T follicular helper cell (primary cell): Measurements from ENCODE around the gene C10orf90.

Experiments used
- DNase-seq: peaks from one replicate; pipeline ENCODE4 v3.0.0-alpha.2; 2020; ENCODE audit warnings: low read depth

Gene C10orf90

DNA sequence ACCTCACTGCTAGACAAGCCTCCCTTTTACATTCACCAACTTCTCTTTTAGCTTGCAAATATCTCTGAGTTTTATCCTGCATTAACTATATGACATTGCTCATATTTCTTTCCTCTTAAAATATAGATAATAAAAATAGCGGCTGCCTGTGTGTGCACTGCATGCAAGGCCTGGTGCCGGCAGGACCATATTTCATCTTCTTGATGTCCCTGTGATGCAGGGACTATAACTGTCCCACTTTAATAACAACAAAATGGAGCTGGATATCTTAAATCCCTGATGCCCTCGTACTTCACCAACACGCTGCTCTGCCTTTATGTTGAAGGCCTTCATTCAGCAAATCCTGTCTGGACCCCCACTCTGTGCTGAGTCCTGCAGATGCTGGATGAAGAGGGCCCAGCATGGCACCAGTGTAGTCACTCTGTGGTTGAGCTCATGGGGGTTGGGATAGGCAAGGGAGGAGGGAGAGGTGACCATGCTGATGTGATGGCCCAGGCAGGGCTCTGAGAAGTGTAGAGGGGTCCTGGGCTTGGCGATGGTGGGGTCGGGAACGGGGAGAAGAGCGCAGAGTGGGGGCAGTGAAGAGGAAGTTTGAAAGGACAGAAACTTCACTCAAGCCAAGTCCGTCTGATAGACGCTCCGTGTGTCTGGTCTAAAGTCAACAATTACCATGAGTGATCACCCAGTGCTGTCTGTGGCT, 40.4 kb downstream of the C10orf90 start:
- no peak for DNase-seq

- no peak for DNase-seq
Observed at GRCh38 chr10:126628746-126629145, 41.7 kb downstream of the C10orf90 start.

DNA sequence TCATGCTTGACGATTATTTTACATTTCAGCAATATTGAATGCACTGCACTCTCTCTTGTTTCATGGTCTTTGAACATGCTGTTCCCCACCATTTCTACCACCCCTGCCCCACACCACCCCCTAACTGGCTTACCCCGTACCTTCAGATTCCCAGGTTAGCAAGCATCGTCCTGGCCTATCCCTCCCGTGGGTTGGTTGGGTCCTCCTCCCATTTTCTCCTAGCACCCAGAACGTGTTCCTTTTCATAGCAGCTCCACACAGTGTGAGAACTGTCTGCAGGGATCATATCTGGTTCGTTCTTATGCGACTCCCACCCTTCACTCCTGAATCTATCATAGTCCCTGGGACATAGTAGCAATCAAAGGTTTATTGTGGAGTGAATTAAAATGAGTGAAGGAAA, 48.6 kb downstream of the C10orf90 start:
- DNase-seq: no peak

DNA sequence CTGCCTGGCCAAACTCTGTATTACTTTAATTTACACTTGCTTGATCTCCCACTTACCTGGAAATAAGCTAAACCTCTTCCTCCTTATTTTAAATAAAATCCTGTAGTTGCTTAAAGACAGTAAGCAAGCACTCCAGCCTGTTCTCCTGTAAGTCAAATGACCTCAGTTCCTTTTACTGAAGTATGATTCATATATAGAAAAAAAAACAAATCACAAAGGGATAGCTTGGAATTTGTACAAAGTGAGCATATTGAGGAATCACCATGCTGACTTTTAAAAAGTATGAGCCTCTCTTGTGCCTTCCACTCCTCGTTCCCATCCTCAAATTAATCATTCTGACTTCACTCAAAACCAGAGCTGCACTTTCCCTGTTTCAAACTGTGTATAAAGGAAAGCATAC, 52.0 kb downstream of the C10orf90 start:
- no peak for DNase-seq

- no peak for DNase-seq
Observed at GRCh38 chr10:126617733-126618132, 52.8 kb downstream of the C10orf90 start.

DNA sequence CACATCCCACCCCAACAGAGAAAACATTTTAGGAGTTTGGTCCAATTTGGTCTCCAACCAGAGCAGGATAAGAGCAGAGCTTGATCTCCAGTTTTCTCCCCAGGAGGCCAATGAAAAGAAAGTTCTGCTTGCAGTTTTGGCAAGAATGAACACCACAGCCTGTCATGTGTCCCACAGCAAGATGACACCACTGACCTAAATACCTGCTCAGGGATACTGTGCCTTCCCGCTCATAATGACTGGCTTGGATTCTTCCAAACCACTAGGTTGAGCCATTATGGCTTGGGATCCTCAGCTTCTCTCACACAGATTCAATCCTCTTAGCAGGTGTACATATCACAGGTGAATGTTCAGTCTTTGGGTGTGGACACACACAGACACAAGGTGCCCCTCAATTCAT, 53.3 kb downstream of the C10orf90 start:
- DNase-seq: no peak

DNA sequence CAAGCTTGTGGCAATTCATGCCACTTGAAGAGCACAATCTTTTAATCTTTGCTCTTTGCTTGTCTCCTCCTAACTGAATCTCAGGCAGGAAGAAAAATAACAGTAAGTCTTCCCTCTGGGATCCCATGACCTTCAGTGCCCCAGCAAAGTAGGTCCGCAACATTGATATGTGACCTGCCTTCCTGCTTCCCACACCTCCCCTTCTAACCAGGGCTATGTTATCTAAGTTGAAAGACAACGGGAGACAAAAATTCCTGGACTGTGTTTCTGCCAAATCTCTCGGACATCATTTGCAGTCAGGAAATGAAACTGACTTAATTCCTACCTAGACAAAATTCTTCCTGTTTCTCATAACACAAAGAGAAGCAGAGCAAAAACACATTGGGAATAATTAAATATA, 53.8 kb downstream of the C10orf90 start:
- DNase-seq: no peak

GRCh38 chr10:126611303-126611702, 59.2 kb downstream of the C10orf90 start:
- no peak for DNase-seq

DNA sequence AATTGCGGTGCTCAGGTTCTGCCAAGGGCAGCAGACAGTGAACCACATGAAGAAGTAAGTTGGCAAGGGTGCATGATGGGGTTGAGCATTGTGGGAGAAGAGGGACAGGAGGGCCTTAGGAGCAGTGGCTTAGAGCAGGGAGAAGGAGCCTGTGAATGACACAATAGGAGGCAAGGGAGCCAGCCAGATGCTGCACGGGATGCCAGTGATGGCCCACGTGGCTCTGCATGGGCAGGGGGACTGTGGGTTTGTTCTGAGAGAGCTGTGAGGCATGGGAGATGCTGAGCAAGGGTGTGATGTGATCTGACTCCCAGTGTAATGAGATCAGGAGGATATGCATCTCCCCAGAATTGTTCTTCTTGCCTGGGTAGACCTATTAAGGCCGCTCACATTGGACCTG, 60.9 kb downstream of the C10orf90 start:
- no peak for DNase-seq

DNA sequence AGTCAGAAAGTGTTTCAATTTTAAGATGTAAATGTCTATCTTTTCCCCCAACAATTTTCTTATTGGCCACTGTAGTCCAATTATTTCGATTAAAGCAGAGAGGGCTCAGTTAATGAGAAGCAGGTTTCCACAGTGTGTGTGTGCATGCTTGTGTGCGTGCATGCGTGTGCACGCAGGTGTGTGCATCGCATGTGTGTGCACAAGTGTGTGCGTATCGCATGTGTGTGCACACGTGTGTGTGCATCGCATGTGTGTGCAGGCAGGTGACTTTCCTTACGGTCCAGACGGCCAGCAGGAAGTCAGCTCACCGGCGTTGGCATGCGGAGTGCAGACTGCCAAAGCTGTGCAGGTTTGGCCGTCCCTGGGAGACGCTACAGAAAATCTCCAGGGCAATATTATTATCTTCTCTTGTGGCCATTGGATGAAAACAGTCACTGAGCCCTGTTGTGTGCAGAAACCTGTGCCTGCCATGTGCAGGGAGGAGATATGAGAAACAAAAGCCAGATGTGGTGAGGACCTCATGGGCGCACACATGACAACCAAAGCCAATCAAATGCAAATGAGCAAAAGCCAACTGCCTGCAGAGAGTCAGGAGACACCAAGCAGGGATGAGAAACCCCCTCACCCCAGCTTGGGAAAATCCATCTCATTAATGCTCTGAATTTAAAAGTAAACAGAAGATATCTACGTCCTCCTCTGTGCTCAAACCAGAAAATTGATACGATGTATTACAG, 70.4 kb downstream of the C10orf90 start:
- no peak for DNase-seq

GRCh38 chr10:126598009-126598408, 72.5 kb downstream of the C10orf90 start:
- no peak for DNase-seq

DNA sequence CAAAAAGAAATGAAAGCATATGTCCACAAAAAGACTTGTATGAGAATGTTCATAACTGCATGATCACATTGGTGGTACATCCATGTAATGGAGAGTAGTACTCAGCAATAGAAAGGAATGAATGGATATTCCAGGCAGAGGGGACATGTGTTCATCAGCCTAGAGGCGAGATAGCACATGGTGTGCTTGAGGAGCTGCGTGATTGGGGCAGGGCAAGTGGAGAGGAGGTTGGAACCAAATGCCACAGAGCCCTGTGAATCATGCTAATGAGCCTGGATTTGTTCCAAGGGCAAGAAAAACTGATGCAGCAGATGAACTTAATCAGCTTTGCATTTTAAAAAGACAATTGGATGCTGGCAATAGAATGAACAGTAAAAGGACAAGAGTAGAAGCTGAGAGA, 73.3 kb downstream of the C10orf90 start:
- DNase-seq: no peak

DNA sequence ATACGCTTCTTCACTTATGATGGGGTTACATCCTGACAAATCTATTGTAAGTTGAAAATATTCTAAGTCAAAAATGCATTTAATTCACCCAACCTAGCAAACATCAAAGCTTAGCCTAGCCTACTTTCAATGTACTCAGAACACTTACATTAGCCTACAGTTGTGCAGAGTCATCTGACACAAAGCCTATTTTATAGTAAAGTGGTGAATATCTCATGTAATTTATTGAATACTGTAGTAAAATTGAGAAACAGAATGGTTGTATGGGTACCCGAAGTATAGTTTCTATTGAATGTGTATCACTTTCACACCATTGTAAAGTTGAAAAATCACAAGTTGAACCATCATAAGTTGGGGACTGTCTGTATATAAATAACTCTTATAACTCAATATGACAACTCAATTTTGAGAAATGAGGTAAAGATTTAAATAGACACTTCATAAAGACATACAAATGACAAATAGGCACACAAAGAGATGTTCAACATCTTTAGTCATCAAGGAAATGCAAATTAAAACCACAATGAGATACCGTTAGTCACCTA, 73.9 kb downstream of the C10orf90 start:
- no peak for DNase-seq

DNA sequence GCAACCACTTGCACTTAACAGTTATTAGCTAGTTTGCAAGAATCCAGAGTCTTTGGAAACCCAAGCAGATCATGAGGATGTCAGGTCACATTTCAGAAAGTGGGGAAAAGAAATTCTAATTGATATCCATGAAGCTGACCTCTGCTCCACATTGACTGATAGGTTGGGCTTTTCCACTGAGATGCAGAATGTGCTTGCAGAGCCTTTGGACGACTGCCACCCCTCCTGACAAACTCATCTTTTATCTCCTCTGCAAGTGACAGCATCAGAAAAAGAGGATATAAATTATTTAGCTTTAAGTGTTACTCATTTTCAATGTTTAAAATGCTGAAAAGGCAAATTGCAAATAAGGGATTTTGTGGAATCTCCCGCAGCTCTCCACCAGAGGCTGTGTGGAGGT, 75.3 kb downstream of the C10orf90 start:
- no peak for DNase-seq

DNA sequence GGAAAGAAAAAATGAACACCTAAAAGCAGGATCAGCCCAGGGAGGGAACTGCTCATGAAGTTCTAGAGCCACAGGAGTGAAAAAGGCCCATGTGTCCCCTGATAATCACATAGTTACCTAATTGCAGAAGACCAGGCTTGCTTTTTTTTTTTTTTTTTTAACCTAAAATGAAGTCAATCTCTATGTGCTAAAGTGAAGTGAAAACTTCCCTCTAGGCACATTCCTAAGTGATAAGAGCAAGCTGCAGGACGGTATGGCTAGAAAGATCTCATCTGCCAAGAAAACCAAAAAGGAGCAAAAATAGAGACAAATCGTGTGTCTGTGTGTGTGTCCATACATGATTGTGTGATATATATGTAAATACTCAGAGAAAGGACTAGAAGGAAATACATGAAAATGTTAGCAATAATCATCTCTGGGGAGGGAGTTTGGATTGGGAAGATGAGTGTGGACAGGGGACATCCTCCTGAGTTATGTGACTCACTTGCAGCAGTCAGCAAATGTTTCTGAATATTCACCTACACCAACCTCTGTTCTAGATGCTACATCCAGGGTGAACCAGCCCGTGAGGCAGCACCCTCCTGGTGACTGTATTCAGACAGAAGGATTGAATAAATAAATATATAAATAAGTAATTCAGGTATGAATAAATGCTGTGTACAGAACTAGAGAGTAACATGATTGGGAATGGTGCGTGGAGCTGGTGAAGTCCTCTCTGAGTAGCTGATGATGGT, 76.4 kb downstream of the C10orf90 start:
- no peak for DNase-seq

DNA sequence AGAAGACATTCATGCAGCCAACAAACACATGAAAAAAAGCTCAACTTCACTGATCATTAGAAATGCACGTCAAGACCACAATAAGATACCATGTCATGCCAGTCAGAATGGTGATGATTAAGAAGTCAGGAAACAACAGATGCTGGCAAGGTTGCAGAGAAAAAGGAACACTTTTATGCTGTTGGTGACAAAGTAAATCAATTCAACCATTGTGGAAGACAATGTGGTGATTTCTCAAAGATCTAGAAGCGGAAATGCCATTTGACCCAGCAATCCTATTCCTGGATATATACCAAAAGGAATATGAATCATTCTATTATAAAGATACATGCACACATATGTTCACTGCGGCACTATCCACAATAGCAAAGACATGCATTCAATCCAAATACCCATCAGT, 77.6 kb downstream of the C10orf90 start:
- no peak for DNase-seq

- DNase-seq: no peak
Observed at GRCh38 chr10:126588024-126588423, 82.5 kb downstream of the C10orf90 start.

DNA sequence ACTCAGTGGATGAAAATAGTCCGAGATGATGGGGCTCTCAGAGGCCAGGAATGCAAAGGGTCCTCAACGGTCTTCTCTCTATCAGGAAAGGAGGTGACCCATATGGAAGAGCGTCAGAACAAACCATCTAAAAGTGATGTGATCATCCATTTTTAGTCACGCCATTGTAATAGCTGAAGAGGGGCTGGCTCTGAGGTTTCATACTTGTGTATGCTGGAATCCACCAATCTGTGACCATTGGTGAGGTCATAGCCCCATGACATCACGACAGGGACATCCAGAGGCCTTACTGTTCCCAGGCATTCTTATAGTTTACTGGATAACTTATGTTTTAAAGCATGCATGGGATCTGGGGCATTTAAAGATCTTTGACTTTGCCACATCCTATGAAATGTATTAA, 83.6 kb downstream of the C10orf90 start:
- DNase-seq: no peak

DNA sequence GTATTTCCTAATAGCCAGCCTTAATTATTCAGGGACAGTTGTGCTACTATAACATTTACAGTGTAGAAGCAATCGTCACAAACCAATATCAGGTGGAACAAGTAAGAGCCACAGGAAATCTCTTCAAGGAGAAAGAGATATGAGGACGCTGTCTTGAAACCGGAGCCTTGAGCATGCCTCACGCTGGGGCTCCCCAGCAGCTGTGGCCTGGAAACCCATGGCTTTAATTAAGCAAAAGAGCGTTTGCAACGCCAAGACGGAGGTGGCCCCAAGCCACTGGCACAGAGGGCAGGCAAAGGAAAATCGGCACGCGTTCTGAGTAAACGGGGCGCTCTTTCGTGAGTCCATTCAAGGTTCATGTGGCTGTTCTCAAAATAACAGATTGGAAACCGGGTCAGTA, 84.4 kb downstream of the C10orf90 start:
- DNase-seq: no peak

DNA sequence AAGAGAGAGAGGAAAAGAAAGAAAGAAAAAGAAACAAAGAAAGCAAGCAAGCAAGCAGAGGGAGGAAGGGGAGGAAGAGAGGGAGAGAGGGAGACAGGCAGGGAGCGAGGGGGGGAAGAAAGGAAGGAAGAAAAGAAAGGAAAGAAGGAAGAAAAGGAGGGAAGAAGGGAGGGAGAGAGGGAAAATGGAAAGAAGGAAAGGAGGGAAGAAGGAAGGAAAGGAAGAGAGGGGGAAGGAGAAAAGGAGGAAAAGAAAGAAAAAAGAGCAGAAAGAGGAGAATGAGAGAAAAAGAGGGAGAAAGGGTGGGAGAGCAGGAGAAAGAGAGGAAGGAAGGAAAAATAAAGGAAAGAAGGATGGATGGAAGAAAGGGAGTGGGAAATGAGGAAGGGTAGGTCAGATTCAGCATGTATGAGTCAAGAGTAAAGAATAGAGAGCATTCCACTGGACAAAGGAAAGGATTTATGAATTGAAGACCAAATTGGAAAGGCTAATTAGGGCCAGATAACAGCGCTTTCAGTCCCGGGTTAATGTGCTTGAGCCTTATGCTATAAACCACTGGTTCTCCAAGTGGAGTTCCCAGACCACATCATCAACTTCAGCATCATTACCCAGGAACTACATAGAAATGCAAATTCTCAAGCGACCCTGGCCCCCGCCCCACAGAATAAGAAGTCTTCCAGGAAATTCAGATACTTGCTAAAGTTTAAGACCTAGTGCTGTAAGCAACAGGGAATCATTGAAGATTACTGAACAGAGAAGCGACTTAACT, 85.1 kb downstream of the C10orf90 start:
- no peak for DNase-seq

GRCh38 chr10:126584836-126585235, 85.7 kb downstream of the C10orf90 start:
- no peak for DNase-seq
